Measurements from ENCODE around the gene ISM2. TPM values are rescaled to one million over a fixed set of nuclear protein-coding genes. Genes with fewer than 3 reads are reported as not detected.

ISM2 gene
- total RNA-seq, 4 donors from 2014 or later: 0.33 TPM; not detected in 3

DNA sequence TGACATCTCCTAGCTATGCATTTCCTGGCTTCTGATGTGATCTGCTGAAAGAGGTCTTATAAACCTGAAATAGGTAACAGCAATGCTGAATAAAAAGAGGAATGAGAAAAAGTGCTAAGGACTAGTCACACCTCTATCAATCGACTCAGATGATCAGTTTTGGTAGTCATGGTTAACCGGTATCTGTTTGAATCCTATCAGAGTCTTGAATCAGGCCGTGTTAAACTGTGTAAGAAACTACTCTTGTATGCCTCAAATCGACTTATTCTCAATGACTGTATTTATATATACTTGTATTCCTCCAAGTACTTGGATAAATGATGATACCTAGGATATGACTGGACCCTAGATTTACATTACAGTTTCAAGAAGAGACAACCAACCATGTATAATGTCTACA is 10.8 kb upstream of the ISM2 start:
- Histone ChIP-seq H3K27me3 (no peaks in the 10 kb centered on the region), H3K36me3 (peaks cover 14 to 61% (median 32%) of the 10 kb centered on the region in 4 donors), H3K9me3 (no peaks in the 10 kb centered on the region), H3K4me3 (no peak overlapping the region), H3K27ac (replicated peaks in 1 of 4) (no peak overlapping the region), H3K4me1 (no peaks in the 10 kb centered on the region)
- TF ChIP-seq POLR2AphosphoS5 (IDR thresholded peaks at IDR 0.05): no peak
- TF ChIP-seq CTCF (IDR thresholded peaks at IDR 0.05): no peak
- no peak for TF ChIP-seq EP300 (IDR thresholded peaks at IDR 0.05)
- TF ChIP-seq POLR2A (IDR thresholded peaks at IDR 0.05; ENCODE audit: low read depth): no peak
- intact Hi-C loops (cut with DNase I): no loop called here
- DNase-seq (ENCODE audit: extremely low spot score): no peak
- WGBS: 88% methylated on average over 4 of the region's 4 CpGs

- TF ChIP-seq CTCF (IDR thresholded peaks at IDR 0.05) (no peak), EP300 (IDR thresholded peaks at IDR 0.05) (no peak), POLR2AphosphoS5 (IDR thresholded peaks at IDR 0.05) (no peak), POLR2A (IDR thresholded peaks at IDR 0.05; ENCODE audit: low read depth) (no peak)
- no peak overlapping the region for H3K27ac ChIP-seq (replicated peaks in 1 of 4)
- no peaks in the 10 kb centered on the region for H3K27me3 ChIP-seq
- no peaks in the 10 kb centered on the region for H3K9me3 ChIP-seq
- intact Hi-C loops (cut with DNase I): no loop called here
- WGBS: 95% methylated on average over 3 of the region's 3 CpGs
- H3K4me3 ChIP-seq: no peak overlapping the region
- H3K36me3 ChIP-seq: peaks cover 14 to 58% (median 32%) of the 10 kb centered on the region in 4 donors
- H3K4me1 ChIP-seq: no peaks in the 10 kb centered on the region
- DNase-seq (ENCODE audit: extremely low spot score): no peak
Observed at GRCh38 chr14:77508876-77509275, 10.3 kb upstream of the ISM2 start.

DNA sequence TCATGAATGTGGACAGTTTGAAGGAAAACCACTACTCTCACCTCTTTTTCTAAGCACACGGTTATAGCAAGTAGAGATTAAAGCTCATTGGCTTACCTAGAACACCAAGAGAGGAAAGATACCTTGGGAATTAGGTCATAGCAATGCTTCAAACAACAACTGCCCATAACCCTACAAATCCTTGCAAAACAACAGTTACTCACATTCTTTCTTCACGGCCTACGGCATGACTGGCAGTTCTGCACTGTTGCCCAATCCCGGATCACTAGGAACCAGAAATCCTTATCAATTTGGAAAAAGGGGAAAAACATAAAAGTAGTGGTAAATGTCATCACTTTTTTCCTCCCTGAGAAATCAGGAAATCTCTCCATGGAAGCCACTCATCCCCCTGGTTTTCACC is 9.6 kb upstream of the ISM2 start:
- H3K27ac ChIP-seq (replicated peaks in 1 of 4): no peak overlapping the region
- 92% methylated on average over 4 of the region's 4 CpGs for WGBS
- H3K27me3 ChIP-seq: no peaks in the 10 kb centered on the region
- intact Hi-C loops (cut with DNase I): no loop called here
- no peak overlapping the region for H3K4me3 ChIP-seq
- no peaks in the 10 kb centered on the region for H3K4me1 ChIP-seq
- TF ChIP-seq POLR2A (IDR thresholded peaks at IDR 0.05; ENCODE audit: low read depth): no peak
- peaks cover 14 to 58% (median 32%) of the 10 kb centered on the region in 4 donors for H3K36me3 ChIP-seq
- DNase-seq (ENCODE audit: extremely low spot score): no peak
- peaks cover 0 to 5% (median 0%) of the 10 kb centered on the region in 4 donors for H3K9me3 ChIP-seq

DNA sequence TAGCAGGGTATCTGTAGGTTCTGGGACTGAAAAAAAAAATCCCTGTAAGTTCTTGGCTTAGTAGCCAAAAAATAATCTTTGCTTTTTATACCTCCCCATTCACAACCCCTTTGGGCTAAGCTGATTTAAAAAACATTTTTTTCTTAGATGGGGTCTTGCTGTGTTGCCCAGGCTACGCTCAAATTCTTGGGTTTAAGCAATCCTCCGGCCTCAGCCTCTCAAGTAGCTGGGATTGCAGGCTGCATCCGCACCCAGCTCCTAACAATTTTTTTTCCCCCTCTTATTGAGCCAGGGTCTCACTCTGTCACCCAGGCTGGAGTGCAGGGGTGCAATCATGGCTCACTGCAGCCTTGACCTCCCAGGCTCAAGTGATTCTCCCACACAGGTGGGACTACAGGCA is 9.1 kb upstream of the ISM2 start:
- Histone ChIP-seq H3K9me3 (peaks cover 0 to 6% (median 0%) of the 10 kb centered on the region in 4 donors), H3K27me3 (no peaks in the 10 kb centered on the region), H3K4me1 (no peaks in the 10 kb centered on the region), H3K27ac (replicated peaks in 1 of 4) (no peak overlapping the region), H3K4me3 (no peak overlapping the region), H3K36me3 (peaks cover 14 to 58% (median 32%) of the 10 kb centered on the region in 4 donors)
- no peak for DNase-seq (ENCODE audit: extremely low spot score)
- 97% methylated on average over 3 of the region's 3 CpGs for WGBS
- intact Hi-C loops (cut with DNase I): no loop called here
- TF ChIP-seq CTCF (IDR thresholded peaks at IDR 0.05) (no peak), POLR2A (IDR thresholded peaks at IDR 0.05; ENCODE audit: low read depth) (no peak), EP300 (IDR thresholded peaks at IDR 0.05) (no peak), POLR2AphosphoS5 (IDR thresholded peaks at IDR 0.05) (no peak)

GRCh38 chr14:77505031-77505430 is 6.4 kb upstream of the ISM2 start:
- Histone ChIP-seq H3K36me3 (peaks cover 0 to 31% (median 9%) of the 10 kb centered on the region in 4 donors), H3K27ac (replicated peaks in 1 of 4) (no peak overlapping the region), H3K27me3 (peaks cover 0 to 4% (median 0%) of the 10 kb centered on the region in 4 donors), H3K9me3 (peaks cover 0 to 6% (median 0%) of the 10 kb centered on the region in 4 donors), H3K4me3 (no peak overlapping the region), H3K4me1 (no peaks in the 10 kb centered on the region)
- no peak for DNase-seq (ENCODE audit: extremely low spot score)
- intact Hi-C loops (cut with DNase I): no loop called here
- 72% methylated on average over 4 of the region's 4 CpGs for WGBS
- TF ChIP-seq EP300 (IDR thresholded peaks at IDR 0.05) (no peak), POLR2A (IDR thresholded peaks at IDR 0.05; ENCODE audit: low read depth) (no peak), CTCF (IDR thresholded peaks at IDR 0.05) (no peak), POLR2AphosphoS5 (IDR thresholded peaks at IDR 0.05) (no peak)

Measured in esophagus muscularis mucosa (tissue), 4 donors.